Suprapubic skin (tissue), 4 donors: ENCODE results near the gene ARRDC4. TPM values are rescaled to one million over a fixed set of nuclear protein-coding genes. Genes with fewer than 3 reads are reported as not detected.
A peak's percentile ranks its signal among the peaks of the same experiment; 100 is the strongest.

Experiments
- DNase-seq, 2 donors: peaks; one replicate each; pipeline ENCODE4 v3.0.0-alpha.2; 2019; ENCODE audit warnings: low spot score in 2 of 2
- H3K27ac ChIP-seq: fragments of 200-600 bp; sonication (generic); one replicate; pipeline ENCODE4 v1.5.1; 2019
- H3K27me3 ChIP-seq: fragments of 200-600 bp; sonication (generic); one replicate; pipeline ENCODE4 v1.5.1; 2019
- H3K36me3 ChIP-seq: fragments of 200-600 bp; sonication (generic); one replicate; pipeline ENCODE4 v1.5.1; 2019
- H3K4me1 ChIP-seq: fragments of 200-600 bp; sonication (generic); one replicate; pipeline ENCODE4 v1.5.1; 2019
- H3K4me3 ChIP-seq: fragments of 200-600 bp; sonication (generic); one replicate; pipeline ENCODE4 v1.5.1; 2019; ENCODE audit warnings: mild to moderate bottlenecking
- H3K9me3 ChIP-seq: fragments of 200-600 bp; sonication (generic); one replicate; pipeline ENCODE4 v1.5.1; 2019
- EP300 ChIP-seq: sonication (generic); formaldehyde crosslinking; IDR thresholded peaks from one replicate; pipeline ENCODE4 v1.6.1; 2017; ENCODE audit warnings: antibody characterized with exemption
- POLR2A ChIP-seq, 2 donors: fragments of 450-650 bp; IDR thresholded peaks; one replicate each; pipeline ENCODE4 v1.6.1; 2017; ENCODE audit warnings: antibody characterized with exemption in 2 of 2, mild to moderate bottlenecking in 2 of 2, moderate library complexity in 2 of 2
- POLR2AphosphoS5 ChIP-seq, 3 donors: sonication (generic); formaldehyde crosslinking; IDR thresholded peaks; one replicate each; pipeline ENCODE4 v1.6.1; 2017; ENCODE audit warnings: antibody characterized with exemption in 3 of 3
- WGBS: methylation state at CpG from one replicate; pipeline ENCODE4 v1.1.5; 2018; 5-methylcytosine and 5-hydroxymethylcytosine counted together
- total RNA-seq, 4 donors: library from RNA; depleted of rRNA; stranded (reverse); fragments of >200 nt; gene quantifications; one replicate each; pipeline ENCODE4 v1.1.0, GENCODE V29; 2016
- TF ChIP-seq, protein P1 (sequence below), 2 donors: fragments of 200-600 bp in 1 of 2; fragments of 450-650 bp in 1 of 2; sonication (generic) in 1 of 2; IDR thresholded peaks; one replicate each; pipeline ENCODE4 v1.5.1; 2016 to 2019; ENCODE audit warnings: antibody characterized with exemption in 2 of 2, mild to moderate bottlenecking in 1 of 2, moderate library complexity in 1 of 2

Gene ARRDC4, protein sequence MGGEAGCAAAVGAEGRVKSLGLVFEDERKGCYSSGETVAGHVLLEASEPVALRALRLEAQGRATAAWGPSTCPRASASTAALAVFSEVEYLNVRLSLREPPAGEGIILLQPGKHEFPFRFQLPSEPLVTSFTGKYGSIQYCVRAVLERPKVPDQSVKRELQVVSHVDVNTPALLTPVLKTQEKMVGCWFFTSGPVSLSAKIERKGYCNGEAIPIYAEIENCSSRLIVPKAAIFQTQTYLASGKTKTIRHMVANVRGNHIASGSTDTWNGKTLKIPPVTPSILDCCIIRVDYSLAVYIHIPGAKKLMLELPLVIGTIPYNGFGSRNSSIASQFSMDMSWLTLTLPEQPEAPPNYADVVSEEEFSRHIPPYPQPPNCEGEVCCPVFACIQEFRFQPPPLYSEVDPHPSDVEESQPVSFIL
- total RNA-seq = 10 to 100 TPM; 57.7 to 67.1 (median 66.3) TPM

DNA sequence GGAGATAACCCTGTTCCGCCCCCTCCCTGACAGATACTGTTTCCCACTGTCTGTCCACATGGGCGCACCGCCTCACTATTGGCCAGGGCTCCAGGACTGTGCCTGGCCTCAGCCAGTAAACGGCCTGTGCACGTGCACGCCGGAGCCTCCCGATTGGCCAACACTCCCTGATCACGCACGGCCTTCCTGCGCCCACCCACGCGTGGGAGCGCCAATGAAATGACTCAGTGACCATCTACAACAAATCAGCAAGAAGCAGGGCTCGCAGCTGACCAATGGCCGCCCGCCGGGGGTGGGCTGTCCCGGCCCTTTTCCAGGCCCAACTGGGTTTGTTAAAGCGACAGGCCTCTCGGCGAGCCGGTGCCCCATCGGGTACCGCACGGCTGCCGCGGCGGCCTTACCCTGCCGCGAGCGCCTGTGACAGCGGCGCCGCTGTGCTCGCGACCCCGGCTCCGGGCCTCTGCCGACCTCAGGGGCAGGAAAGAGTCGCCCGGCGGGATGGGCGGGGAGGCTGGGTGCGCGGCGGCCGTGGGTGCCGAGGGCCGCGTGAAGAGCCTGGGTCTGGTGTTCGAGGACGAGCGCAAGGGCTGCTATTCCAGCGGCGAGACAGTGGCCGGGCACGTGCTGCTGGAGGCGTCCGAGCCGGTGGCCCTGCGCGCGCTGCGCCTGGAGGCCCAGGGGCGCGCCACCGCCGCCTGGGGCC is at the start of gene ARRDC4:
Gene ARRDC4, plus strand, starts transcription at position 340 of the 703 bp plus-strand sequence. Its CDS starts 159 bp downstream, at position 499.
- Histone ChIP-seq H3K27ac (peak within 1 kb of the TSS; percentile 96), H3K27me3 (no peaks in the 10 kb centered on the region)
- WGBS = 0% methylated on average over 1 of the region's 69 CpGs

DNA sequence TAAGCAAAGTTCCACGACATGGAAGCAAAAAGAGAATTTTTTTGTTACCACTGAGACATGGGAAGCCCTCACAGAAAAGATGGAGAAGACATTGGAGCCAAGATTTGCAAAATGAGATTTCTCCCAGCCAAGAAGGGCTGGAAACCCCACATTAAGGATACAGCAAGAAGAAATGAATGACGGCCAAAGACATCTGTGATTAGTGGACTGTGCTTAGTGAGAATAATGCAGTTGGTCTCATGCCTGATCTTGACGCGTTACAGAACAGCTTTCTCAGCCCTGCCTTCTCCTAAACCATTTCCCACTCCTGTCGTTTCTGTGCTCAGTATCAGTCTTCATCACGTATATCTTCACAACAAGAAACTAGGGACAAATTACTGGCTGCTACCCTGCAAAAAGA is 45.8 kb upstream of the ARRDC4 start:
- H3K4me1 ChIP-seq = no peaks in the 10 kb centered on the region
- TF ChIP-seq, protein P1, sequence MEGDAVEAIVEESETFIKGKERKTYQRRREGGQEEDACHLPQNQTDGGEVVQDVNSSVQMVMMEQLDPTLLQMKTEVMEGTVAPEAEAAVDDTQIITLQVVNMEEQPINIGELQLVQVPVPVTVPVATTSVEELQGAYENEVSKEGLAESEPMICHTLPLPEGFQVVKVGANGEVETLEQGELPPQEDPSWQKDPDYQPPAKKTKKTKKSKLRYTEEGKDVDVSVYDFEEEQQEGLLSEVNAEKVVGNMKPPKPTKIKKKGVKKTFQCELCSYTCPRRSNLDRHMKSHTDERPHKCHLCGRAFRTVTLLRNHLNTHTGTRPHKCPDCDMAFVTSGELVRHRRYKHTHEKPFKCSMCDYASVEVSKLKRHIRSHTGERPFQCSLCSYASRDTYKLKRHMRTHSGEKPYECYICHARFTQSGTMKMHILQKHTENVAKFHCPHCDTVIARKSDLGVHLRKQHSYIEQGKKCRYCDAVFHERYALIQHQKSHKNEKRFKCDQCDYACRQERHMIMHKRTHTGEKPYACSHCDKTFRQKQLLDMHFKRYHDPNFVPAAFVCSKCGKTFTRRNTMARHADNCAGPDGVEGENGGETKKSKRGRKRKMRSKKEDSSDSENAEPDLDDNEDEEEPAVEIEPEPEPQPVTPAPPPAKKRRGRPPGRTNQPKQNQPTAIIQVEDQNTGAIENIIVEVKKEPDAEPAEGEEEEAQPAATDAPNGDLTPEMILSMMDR (IDR thresholded peaks at IDR 0.05) = no peak
- TF ChIP-seq POLR2A (IDR thresholded peaks at IDR 0.05) (no peak), EP300 (no peak), POLR2AphosphoS5 (IDR thresholded peaks at IDR 0.05) (no peak)
- H3K27me3 ChIP-seq = peaks cover 20% of the 10 kb centered on the region
- DNase-seq = no peak
- WGBS = 79% methylated on average over 6 of the region's 6 CpGs
- H3K27ac ChIP-seq = no peak overlapping the region
- H3K36me3 ChIP-seq = no peaks in the 10 kb centered on the region
- H3K9me3 ChIP-seq = no peaks in the 10 kb centered on the region
- H3K4me3 ChIP-seq = no peak overlapping the region

More for the DNA sequence above, at the start of gene ARRDC4:
- peak; percentile 100 for DNase-seq
- peak within 1 kb of the TSS; percentile 92 for H3K4me3 ChIP-seq
- peaks cover 53% of the 10 kb centered on the region for H3K4me1 ChIP-seq
- TF ChIP-seq POLR2A (IDR thresholded peaks at IDR 0.05) (peak in 1 of 2 donors; percentile 33), POLR2AphosphoS5 (IDR thresholded peaks at IDR 0.05) (peak; percentile 46 to 95 (median 81)), EP300 (no peak)
- TF ChIP-seq, protein P1 (IDR thresholded peaks at IDR 0.05) = no peak
- H3K9me3 ChIP-seq = no peaks in the 10 kb centered on the region
- H3K36me3 ChIP-seq = no peaks in the 10 kb centered on the region

DNA sequence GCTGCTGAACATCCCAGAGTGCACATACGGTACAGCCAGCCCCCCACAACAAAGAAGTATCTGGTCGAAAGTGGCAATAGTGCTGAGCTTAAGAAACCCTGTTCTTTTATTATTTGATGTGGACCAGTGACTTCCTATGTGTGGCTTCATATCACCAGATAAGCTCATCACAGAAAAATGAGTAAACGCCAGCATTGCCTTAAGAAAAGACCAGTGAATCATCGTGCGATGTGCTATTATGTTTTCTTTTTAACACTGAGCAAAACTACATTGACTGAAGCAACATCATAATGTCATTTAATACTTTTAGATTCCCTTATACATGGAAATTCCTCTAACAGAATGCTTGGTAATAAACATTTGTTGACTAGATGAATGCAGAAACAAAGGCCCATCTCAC is 45.2 kb upstream of the ARRDC4 start:
- TF ChIP-seq EP300 (no peak), POLR2AphosphoS5 (IDR thresholded peaks at IDR 0.05) (no peak), POLR2A (IDR thresholded peaks at IDR 0.05) (no peak)
- TF ChIP-seq, protein P1 (IDR thresholded peaks at IDR 0.05) = no peak
- H3K36me3 ChIP-seq = no peaks in the 10 kb centered on the region
- DNase-seq = no peak
- 77% methylated on average over 5 of the region's 5 CpGs for WGBS
- H3K4me3 ChIP-seq = no peak overlapping the region
- H3K27ac ChIP-seq = no peak overlapping the region
- H3K9me3 ChIP-seq = no peaks in the 10 kb centered on the region
- peaks cover 20% of the 10 kb centered on the region for H3K27me3 ChIP-seq
- H3K4me1 ChIP-seq = no peaks in the 10 kb centered on the region

DNA sequence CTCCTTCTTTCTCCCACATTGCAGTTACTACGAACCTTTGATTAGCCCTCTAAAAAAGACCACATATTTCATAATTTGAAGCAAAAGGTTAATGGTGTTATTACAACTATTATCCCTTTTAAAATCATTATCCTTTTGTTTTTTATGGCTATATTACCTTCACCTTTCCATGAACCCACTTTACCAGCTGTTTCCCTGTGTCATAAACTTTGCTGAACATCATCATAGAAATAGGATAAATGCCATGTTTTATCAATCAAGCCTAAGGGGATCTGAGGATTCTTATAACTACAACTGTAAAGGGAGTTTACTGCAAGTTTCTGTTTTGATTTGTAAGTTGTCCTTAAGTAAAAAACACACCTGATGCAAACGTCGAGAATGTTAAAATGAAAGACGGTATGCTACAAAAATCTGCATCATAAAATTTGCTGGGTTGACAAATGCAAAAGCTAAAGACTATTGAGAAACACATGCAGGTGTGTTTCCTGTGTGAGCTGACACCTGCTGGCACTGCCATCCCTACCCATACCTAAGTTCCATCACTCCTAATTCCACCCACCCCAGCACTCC is 39.1 kb upstream of the ARRDC4 start:
- H3K4me3 ChIP-seq = no peak overlapping the region
- no peak for DNase-seq
- TF ChIP-seq POLR2AphosphoS5 (IDR thresholded peaks at IDR 0.05) (no peak), POLR2A (IDR thresholded peaks at IDR 0.05) (no peak), EP300 (no peak)
- TF ChIP-seq, protein P1 (IDR thresholded peaks at IDR 0.05) = no peak
- H3K27ac ChIP-seq = no peak overlapping the region
- no peaks in the 10 kb centered on the region for H3K4me1 ChIP-seq
- H3K9me3 ChIP-seq = peaks cover 3% of the 10 kb centered on the region
- 57% methylated on average over 4 of the region's 4 CpGs for WGBS
- H3K27me3 ChIP-seq = no peaks in the 10 kb centered on the region
- H3K36me3 ChIP-seq = no peaks in the 10 kb centered on the region
